Hepatocyte (in vitro differentiated cells): ENCODE data around the gene EFCAB7. TPM values are rescaled to one million over a fixed set of nuclear protein-coding genes. Genes with fewer than 3 reads are reported as not detected.

Experiments used
- DNase-seq: peaks from one replicate; pipeline ENCODE4 v3.0.0-alpha.2; 2016; ENCODE audit warnings: low spot score
- H2AFZ ChIP-seq: fragments of 200-600 bp; sonication (generic); 2 replicates; pipeline ENCODE4 v1.6.0; 2016; ENCODE audit warnings: antibody characterized with exemption, mild to moderate bottlenecking
- H3K27ac ChIP-seq: fragments of 200-600 bp; sonication (generic); 2 replicates; pipeline ENCODE4 v1.5.1; 2016; ENCODE audit warnings: mild to moderate bottlenecking
- H3K27me3 ChIP-seq: fragments of 200-600 bp; sonication (generic); 2 replicates; pipeline ENCODE4 v1.6.1; 2016
- H3K36me3 ChIP-seq: fragments of 200-600 bp; sonication (generic); replicated peaks from 2 replicates; pipeline ENCODE4 v1.5.1; 2016; ENCODE audit warnings: low read depth; ENCODE audit not compliant: insufficient read depth
- H3K4me1 ChIP-seq: fragments of 200-600 bp; sonication (generic); 2 replicates; pipeline ENCODE4 v1.5.1; 2016; ENCODE audit warnings: mild to moderate bottlenecking, moderate library complexity; ENCODE audit not compliant: insufficient read depth
- H3K4me2 ChIP-seq: fragments of 200-600 bp; sonication (generic); 2 replicates; pipeline ENCODE4 v1.6.0; 2016
- H3K4me3 ChIP-seq: fragments of 200-600 bp; sonication (generic); 2 replicates; pipeline ENCODE4 v1.5.1; 2016; ENCODE audit warnings: mild to moderate bottlenecking
- H3K79me2 ChIP-seq: fragments of 200-600 bp; sonication (generic); 2 replicates; pipeline ENCODE4 v1.6.0; 2017; ENCODE audit warnings: mild to moderate bottlenecking
- H3K9me2 ChIP-seq: fragments of 200-600 bp; sonication (generic); replicated peaks from 2 replicates; pipeline ENCODE4 v1.6.0; 2017; ENCODE audit warnings: mild to moderate bottlenecking; ENCODE audit not compliant: insufficient read depth
- H3K9me3 ChIP-seq: fragments of 200-600 bp; sonication (generic); 2 replicates; pipeline ENCODE4 v1.5.1; 2016; ENCODE audit warnings: low read depth, mild to moderate bottlenecking
- H4K20me1 ChIP-seq: fragments of 200-600 bp; sonication (generic); 2 replicates; pipeline ENCODE4 v1.6.0; 2016; ENCODE audit warnings: mild to moderate bottlenecking; ENCODE audit not compliant: insufficient read depth, poor library complexity, severe bottlenecking
- EZH2 ChIP-seq: fragments of 200-600 bp; sonication (generic); IDR thresholded peaks from 2 replicates; pipeline ENCODE4 v1.6.1; 2016; ENCODE audit warnings: antibody characterized with exemption, mild to moderate bottlenecking, borderline replicate concordance
- EZH2phosphoT487 ChIP-seq: fragments of 200-600 bp; sonication (generic); IDR thresholded peaks from one replicate; pipeline ENCODE4 v1.6.1; 2018; ENCODE audit warnings: antibody characterized with exemption, mild to moderate bottlenecking, low read depth, moderate library complexity; ENCODE audit not compliant: unreplicated experiment, severe bottlenecking
- WGBS: methylation state at CpG from one replicate; pipeline ENCODE4 v1.1.6; 2016; ENCODE audit warnings: low lambda C conversion rate; ENCODE audit errors: missing lambda C conversion rate; 5-methylcytosine and 5-hydroxymethylcytosine counted together
- polyA plus RNA-seq: library from polyadenylated mRNA; unstranded; fragments of >200 nt; fragmentation: Nextera tagmentation; extraction: Ambion mirVana; gene quantifications from 2 replicates; pipeline ENCODE4 v1.2.1, GENCODE V29; 2016
- small RNA-seq: library from RNA; depleted of rRNA; stranded (forward); fragments of <200 nt; gene quantifications from one replicate; pipeline ENCODE3, GENCODE V24; 2014
- total RNA-seq: library from RNA; depleted of rRNA; stranded (reverse); fragments of >200 nt; gene quantifications from 2 replicates; pipeline ENCODE4 v1.2.3, GENCODE V29; 2014
- TF ChIP-seq, protein P1 (sequence below): fragments of 200-600 bp; sonication (generic); IDR thresholded peaks from 2 replicates; pipeline ENCODE4 v1.5.1; 2016; ENCODE audit warnings: antibody characterized with exemption, mild to moderate bottlenecking; ENCODE audit not compliant: poor library complexity

Gene EFCAB7
- total and polyA plus RNA-seq, 2 experiments from 2014 or later: 4.3 to 7.9 TPM

DNA sequence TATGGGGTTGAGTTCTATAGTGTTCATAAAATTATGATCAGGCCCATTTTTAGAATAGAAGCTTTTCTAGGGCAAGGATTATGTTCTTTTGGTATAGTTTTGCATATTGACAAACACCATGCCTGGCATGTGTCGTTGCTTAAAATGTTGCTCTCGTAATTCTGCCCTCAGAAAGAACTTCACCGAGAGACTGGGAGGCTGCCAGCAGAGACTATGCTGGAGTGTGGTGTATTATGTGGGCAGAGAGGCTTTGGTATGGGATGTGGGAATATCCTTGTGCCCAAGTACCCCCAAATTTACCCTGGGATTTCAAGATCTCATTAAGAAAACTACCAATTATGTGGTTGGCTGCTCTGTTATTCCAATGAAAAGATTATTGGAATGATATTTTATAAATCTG lies 97.8 kb downstream of the EFCAB7 start:
- no peak overlapping the region for H3K4me2 ChIP-seq
- no peaks in the 10 kb centered on the region for H3K9me3 ChIP-seq
- 66% methylated on average over 3 of the region's 3 CpGs for WGBS
- H3K79me2 ChIP-seq: peaks cover 11% of the 10 kb centered on the region
- no peaks in the 10 kb centered on the region for H4K20me1 ChIP-seq
- TF ChIP-seq EZH2phosphoT487 (no peak), EZH2 (no peak)
- TF ChIP-seq, protein P1, sequence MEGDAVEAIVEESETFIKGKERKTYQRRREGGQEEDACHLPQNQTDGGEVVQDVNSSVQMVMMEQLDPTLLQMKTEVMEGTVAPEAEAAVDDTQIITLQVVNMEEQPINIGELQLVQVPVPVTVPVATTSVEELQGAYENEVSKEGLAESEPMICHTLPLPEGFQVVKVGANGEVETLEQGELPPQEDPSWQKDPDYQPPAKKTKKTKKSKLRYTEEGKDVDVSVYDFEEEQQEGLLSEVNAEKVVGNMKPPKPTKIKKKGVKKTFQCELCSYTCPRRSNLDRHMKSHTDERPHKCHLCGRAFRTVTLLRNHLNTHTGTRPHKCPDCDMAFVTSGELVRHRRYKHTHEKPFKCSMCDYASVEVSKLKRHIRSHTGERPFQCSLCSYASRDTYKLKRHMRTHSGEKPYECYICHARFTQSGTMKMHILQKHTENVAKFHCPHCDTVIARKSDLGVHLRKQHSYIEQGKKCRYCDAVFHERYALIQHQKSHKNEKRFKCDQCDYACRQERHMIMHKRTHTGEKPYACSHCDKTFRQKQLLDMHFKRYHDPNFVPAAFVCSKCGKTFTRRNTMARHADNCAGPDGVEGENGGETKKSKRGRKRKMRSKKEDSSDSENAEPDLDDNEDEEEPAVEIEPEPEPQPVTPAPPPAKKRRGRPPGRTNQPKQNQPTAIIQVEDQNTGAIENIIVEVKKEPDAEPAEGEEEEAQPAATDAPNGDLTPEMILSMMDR: no peak
- DNase-seq: no peak
- H3K4me1 ChIP-seq: peaks cover 12% of the 10 kb centered on the region
- no peaks in the 10 kb centered on the region for H3K27me3 ChIP-seq
- H3K36me3 ChIP-seq: no peaks in the 10 kb centered on the region
- H2AFZ ChIP-seq: no peak overlapping the region
- H3K27ac ChIP-seq: no peak overlapping the region
- H3K4me3 ChIP-seq: no peak overlapping the region
- no peaks in the 10 kb centered on the region for H3K9me2 ChIP-seq

DNA sequence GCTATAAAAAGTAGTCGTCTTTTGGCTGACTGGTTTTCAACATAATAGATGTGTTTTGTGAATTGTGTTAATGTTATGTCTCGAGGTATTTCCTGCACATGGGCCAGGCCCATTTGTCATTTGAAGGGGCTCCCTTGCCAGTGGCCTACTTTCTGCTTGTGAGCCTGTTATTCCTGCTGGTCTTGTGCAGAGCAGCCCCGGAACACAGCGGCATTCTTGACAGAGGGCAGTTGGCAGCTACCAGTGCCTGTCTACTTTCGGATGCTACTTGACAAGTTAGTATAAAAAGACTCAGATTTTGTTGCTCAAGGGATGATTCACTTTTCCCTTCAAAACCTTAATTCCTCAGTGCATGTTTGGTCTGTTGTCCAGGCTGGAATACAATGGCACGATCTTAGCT lies 98.4 kb downstream of the EFCAB7 start:
- no peaks in the 10 kb centered on the region for H3K9me2 ChIP-seq
- no peaks in the 10 kb centered on the region for H3K9me3 ChIP-seq
- no peak for DNase-seq
- H3K27ac ChIP-seq: no peak overlapping the region
- H3K79me2 ChIP-seq: peaks cover 11% of the 10 kb centered on the region
- TF ChIP-seq EZH2phosphoT487: no peak
- TF ChIP-seq, protein P1: no peak
- no peak for TF ChIP-seq EZH2
- 61% methylated on average over 6 of the region's 6 CpGs for WGBS
- no peak overlapping the region for H2AFZ ChIP-seq
- peaks cover 13% of the 10 kb centered on the region for H3K4me1 ChIP-seq
- no peaks in the 10 kb centered on the region for H4K20me1 ChIP-seq
- H3K4me3 ChIP-seq: no peak overlapping the region
- H3K36me3 ChIP-seq: no peaks in the 10 kb centered on the region
- H3K4me2 ChIP-seq: no peak overlapping the region
- H3K27me3 ChIP-seq: no peaks in the 10 kb centered on the region

Small RNA genes within 50 kb of the gene (small RNA-seq; reads per million reads assigned to genes)
- not detected for gene RF02105
- gene RF02106: not detected
- gene RF02107: not detected
- not detected for gene RF02108
- gene RF02109: not detected
- gene RF02110: not detected
- gene RN7SL488P: not detected
- gene RNU7-123P: not detected

Other genes starting within 250 kb of the EFCAB7 start
- gene FOXD3, start 201.0 kb upstream of the EFCAB7 start, total RNA-seq: not detected in 2 replicates
- gene FOXD3, start 201.0 kb upstream of the EFCAB7 start, polyA plus RNA-seq: not detected in 2 replicates
- 20.7 and 21.8 TPM in 2 replicates for gene ALG6, start 155.9 kb upstream of the EFCAB7 start, total RNA-seq
- 12.4 and 18.3 TPM in 2 replicates for gene ALG6, start 155.9 kb upstream of the EFCAB7 start, polyA plus RNA-seq
- 27.7 and 28.5 TPM in 2 replicates for gene ITGB3BP, start 300 bp upstream of the EFCAB7 start, total RNA-seq
- gene ITGB3BP, start 300 bp upstream of the EFCAB7 start, polyA plus RNA-seq: 14.6 and 24.1 TPM in 2 replicates
- gene PGM1, start 69.9 kb downstream of the EFCAB7 start, total RNA-seq: 76.1 and 88.9 TPM in 2 replicates
- gene PGM1, start 69.9 kb downstream of the EFCAB7 start, polyA plus RNA-seq: 71.2 and 85.0 TPM in 2 replicates